HCT116 (cell line): Measurements from ENCODE around the gene FHIT. TPM values are rescaled to one million over a fixed set of nuclear protein-coding genes. Genes with fewer than 3 reads are reported as not detected.

ENCODE experiments used
- ATAC-seq: fragments of 200-7000 bp; cut with Tn5 transposase; 2 replicates; pipeline ENCODE4 v1.9.1; 2020; ENCODE audit warnings: mild to moderate bottlenecking, moderate library complexity
- BruUV-seq: library from RNA; stranded (reverse); fragments of 400-500 nt; replicated peaks from 2 replicates; lab custom pipeline; 2021; lab: Mats Ljungman, UMichigan
- CTCF ChIA-PET: fragments of 300-600 bp; sonication (Branson Sonifier 250); formaldehyde crosslinking; loops from one replicate; lab custom pipeline; 2021; ENCODE audit warnings: antibody characterized with exemption; lab: Charles Lee
- POLR2A ChIA-PET: fragments of 300-600, 350-600 bp; sonication (Branson Sonifier 250); formaldehyde crosslinking; loops from one replicate; lab custom pipeline; 2021; ENCODE audit warnings: antibody characterized with exemption; lab: Charles Lee
- RAD21 ChIA-PET, 2 experiments: fragments of 300-600 bp; sonication (Branson Sonifier 250); formaldehyde crosslinking; loops; one replicate each; lab custom pipeline; 2023; ENCODE audit warnings: low total read pairs in 2 of 2; ENCODE audit not compliant: uncharacterized antibody in 2 of 2, unreplicated experiment in 2 of 2, low non-redundant PET in 1 of 2; lab: Charles Lee
- DNase-seq: peaks from one replicate; pipeline ENCODE4 v3.0.0-alpha.2; 2010; ENCODE audit warnings: low read depth, low spot score
- H2AFZ ChIP-seq: fragments of 200-600 bp; shearing (Covaris generic), sonication (generic); 2 replicates; pipeline ENCODE4 v1.6.1; 2017; ENCODE audit warnings: low read depth, mixed run types, mixed read lengths, antibody characterized with exemption, low read length; ENCODE audit not compliant: poor library complexity, severe bottlenecking
- H3K27ac ChIP-seq: 2 replicates; pipeline ENCODE4 v1.5.1; 2012; ENCODE audit warnings: low read depth, low read length
- H3K27me3 ChIP-seq: fragments of 200-600 bp; sonication (generic); 2 replicates; pipeline ENCODE4 v1.6.1; 2016; ENCODE audit warnings: mixed run types, low read length, mixed read lengths; ENCODE audit not compliant: insufficient read depth
- H3K36me3 ChIP-seq, 2 experiments: fragments of 200-500 bp in 1 of 2; fragments of 200-600 bp in 1 of 2; sonication (Bioruptor generic) in 1 of 2; sonication (generic) in 1 of 2; 2 replicates each; pipeline versions ENCODE4 v1.5.1 to v1.6.1; 2014 to 2016; ENCODE audit warnings: low read length in 2 of 2, inconsistent platforms in 1 of 2, mixed read lengths in 1 of 2, mixed run types in 1 of 2; ENCODE audit not compliant: insufficient read depth in 2 of 2, control insufficient read depth in 1 of 2
- H3K4me1 ChIP-seq, 2 experiments: fragments of 200-600 bp in 1 of 2; sonication (generic) in 1 of 2; 2 replicates each; pipeline versions ENCODE4 v1.5.1 to v1.6.1; 2012 to 2017; ENCODE audit warnings: low read length in 2 of 2, inconsistent platforms in 1 of 2, mild to moderate bottlenecking in 1 of 2, mixed read lengths in 1 of 2, mixed run types in 1 of 2, moderate library complexity in 1 of 2; ENCODE audit not compliant: insufficient read depth in 2 of 2, control insufficient read depth in 1 of 2
- H3K4me2 ChIP-seq: fragments of 200-600 bp; sonication (generic); 2 replicates; pipeline ENCODE4 v1.6.1; 2017; ENCODE audit warnings: mixed run types, low read length, mixed read lengths
- H3K4me3 ChIP-seq, 2 experiments: fragments of 200-600 bp in 1 of 2; sonication (generic) in 1 of 2; replicated peaks in 1 of 2; 2 replicates each; pipeline ENCODE4 v1.5.1; 2011 to 2016; ENCODE audit warnings: low read length in 2 of 2, control low read depth in 1 of 2, low read depth in 1 of 2, mild to moderate bottlenecking in 1 of 2, mixed read lengths in 1 of 2, mixed run types in 1 of 2
- H3K79me2 ChIP-seq: fragments of 200-600 bp; sonication (generic); 2 replicates; pipeline ENCODE4 v1.6.1; 2017; ENCODE audit warnings: mild to moderate bottlenecking, mixed run types, low read length, moderate library complexity, mixed read lengths; ENCODE audit not compliant: insufficient read depth
- H3K9ac ChIP-seq: fragments of 200-600 bp; sonication (generic); 2 replicates; pipeline ENCODE4 v1.6.1; 2016; ENCODE audit warnings: low read length, mixed read lengths
- H3K9me2 ChIP-seq: fragments of 200-600 bp; sonication (generic), shearing (Covaris generic); 2 replicates; pipeline ENCODE4 v1.6.1; 2017; ENCODE audit warnings: mixed run types, mild to moderate bottlenecking, moderate library complexity; ENCODE audit not compliant: insufficient read depth
- H3K9me3 ChIP-seq, 2 experiments: fragments of 200-500 bp in 1 of 2; fragments of 200-600 bp in 1 of 2; sonication (Bioruptor generic) in 1 of 2; sonication (generic) in 1 of 2; 2 replicates each; pipeline ENCODE4 v1.6.1; 2014 to 2017; ENCODE audit warnings: low read length in 2 of 2, mixed read lengths in 2 of 2, inconsistent platforms in 1 of 2, low read depth in 1 of 2, mild to moderate bottlenecking in 1 of 2, mixed run types in 1 of 2, moderate library complexity in 1 of 2; ENCODE audit not compliant: control insufficient read depth in 1 of 2, insufficient read depth in 1 of 2
- H4K20me1 ChIP-seq: fragments of 200-600 bp; sonication (generic), shearing (Covaris generic); 2 replicates; pipeline ENCODE4 v1.6.1; 2017; ENCODE audit warnings: mixed run types, mild to moderate bottlenecking, moderate library complexity; ENCODE audit not compliant: insufficient read depth
- ATF3 ChIP-seq: IDR thresholded peaks from 2 replicates; pipeline ENCODE4 v1.6.1; 2012
- CBX3 ChIP-seq: IDR thresholded peaks from 2 replicates; pipeline ENCODE4 v1.6.1; 2012; ENCODE audit warnings: low read depth
- CEBPB ChIP-seq: IDR thresholded peaks from 2 replicates; pipeline ENCODE4 v1.6.1; 2012; ENCODE audit warnings: low read depth
- EGR1 ChIP-seq: IDR thresholded peaks from 2 replicates; pipeline ENCODE4 v1.6.1; 2012; ENCODE audit warnings: low read depth
- ELF1 ChIP-seq: IDR thresholded peaks from 2 replicates; pipeline ENCODE4 v1.6.1; 2012; ENCODE audit warnings: low read depth, borderline replicate concordance
- EZH2 ChIP-seq: fragments of 200-600 bp; sonication (generic); IDR thresholded peaks from 2 replicates; pipeline ENCODE4 v1.6.1; 2017; ENCODE audit warnings: antibody characterized with exemption, mixed run types
- FOSL1 ChIP-seq: IDR thresholded peaks from 2 replicates; pipeline ENCODE4 v1.6.1; 2012; ENCODE audit warnings: low read depth
- MAX ChIP-seq: IDR thresholded peaks from 2 replicates; pipeline ENCODE4 v1.6.1; 2012
- POLR2A ChIP-seq: IDR thresholded peaks from 2 replicates; pipeline ENCODE4 v1.7.0; 2011; ENCODE audit warnings: borderline replicate concordance; ENCODE audit not compliant: insufficient read depth, insufficient read length; ENCODE audit errors: extremely low read depth
- POLR2AphosphoS5 ChIP-seq: IDR thresholded peaks from 2 replicates; pipeline ENCODE4 v1.6.1; 2011; ENCODE audit warnings: mild to moderate bottlenecking, low read depth, low read length, moderate library complexity
- RAD21 ChIP-seq: IDR thresholded peaks from 2 replicates; pipeline ENCODE4 v1.6.1; 2012; ENCODE audit warnings: low read depth, mild to moderate bottlenecking
- SIN3A ChIP-seq: IDR thresholded peaks from 2 replicates; pipeline ENCODE4 v1.6.1; 2012; ENCODE audit warnings: low read depth
- SP1 ChIP-seq: IDR thresholded peaks from 2 replicates; pipeline ENCODE4 v1.6.1; 2012; ENCODE audit warnings: low read depth
- SRF ChIP-seq: IDR thresholded peaks from 2 replicates; pipeline ENCODE4 v1.6.1; 2012; ENCODE audit warnings: low read depth
- TCF7L2 ChIP-seq: IDR thresholded peaks from 2 replicates; pipeline ENCODE4 v1.7.0; 2011; ENCODE audit warnings: borderline replicate concordance, inconsistent platforms; ENCODE audit not compliant: insufficient read depth, insufficient read length; ENCODE audit errors: extremely low read depth
- YY1 ChIP-seq: IDR thresholded peaks from 2 replicates; pipeline ENCODE4 v1.6.1; 2011; ENCODE audit warnings: low read length, low read depth, moderate library complexity, mild to moderate bottlenecking; ENCODE audit not compliant: insufficient replicate concordance; ENCODE audit errors: extremely low read depth
- ZBTB33 ChIP-seq: IDR thresholded peaks from 2 replicates; pipeline ENCODE4 v1.6.1; 2011; ENCODE audit warnings: mild to moderate bottlenecking, low read length, moderate library complexity; ENCODE audit not compliant: insufficient replicate concordance; ENCODE audit errors: extremely low read depth
- ZFX ChIP-seq: fragments of 450-650 bp; IDR thresholded peaks from 2 replicates; pipeline ENCODE4 v1.6.1; 2017
- ZNF274 ChIP-seq: fragments of 200-500 bp; sonication (Bioruptor generic); IDR thresholded peaks from 2 replicates; pipeline ENCODE4 v1.6.1; 2014; ENCODE audit warnings: mild to moderate bottlenecking, low read depth, low read length, inconsistent platforms
- intact Hi-C: fragments of 100-400 bp; cut with micrococcal nuclease; formaldehyde crosslinking; loops from 2 replicates; pipeline ENCODE4 v1.10.0; 2022
- total RNA-seq: library from RNA; stranded (reverse); gene quantifications from one replicate; pipeline ENCODE4 v1.2.1, GENCODE V29; 2021; ENCODE audit not compliant: unreplicated experiment

Gene FHIT
- total RNA-seq, 1 experiment from 2014 or later = 20.1 TPM

GRCh38 chr3:60160111-60160821 lies 1091.0 kb downstream of the FHIT start (continued):
- no peak for TF ChIP-seq ZBTB33
- no peak for TF ChIP-seq RAD21
- no peak for TF ChIP-seq POLR2A
- no peak for TF ChIP-seq ATF3
- no peak for TF ChIP-seq POLR2AphosphoS5
- TF ChIP-seq, all 23 proteins: peak for 0

- Histone ChIP-seq H4K20me1 (no peaks in the 10 kb centered on the region), H3K4me1 (no peaks in the 10 kb centered on the region), H3K27ac (no peak overlapping the region), H2AFZ (no peak overlapping the region), H3K9me3 (no peaks in the 10 kb centered on the region), H3K9ac (no peak overlapping the region), H3K9me2 (no peaks in the 10 kb centered on the region), H3K79me2 (no peaks in the 10 kb centered on the region), H3K4me3 (no peak overlapping the region), H3K4me2 (no peak overlapping the region), H3K27me3 (no peaks in the 10 kb centered on the region), H3K36me3 (no peaks in the 10 kb centered on the region)
- POLR2A ChIA-PET = no interaction called here
- RAD21 ChIA-PET = no interaction called here
- TF ChIP-seq RAD21 (no peak), SP1 (no peak), ZFX (no peak), SIN3A (no peak), YY1 (no peak), CEBPB (no peak), MAX (no peak), POLR2AphosphoS5 (no peak), SRF (no peak), FOSL1 (no peak), ATF3 (no peak), ZNF274 (no peak), CBX3 (no peak), TCF7L2 (no peak), POLR2A (no peak), EGR1 (no peak), ELF1 (no peak), EZH2 (no peak)
- ATAC-seq (no peak), DNase-seq (no peak)
- CTCF ChIA-PET = no interaction called here
- no TSS peak for BruUV-seq
- intact Hi-C loops = no loop called here
These were observed 1093.2 kb downstream of the FHIT start for GRCh38 chr3:60158035-60158434.
